Endothelial cell of umbilical vein (primary cell): Measurements from ENCODE around the gene IGSF9B. TPM values are rescaled to one million over a fixed set of nuclear protein-coding genes. Genes with fewer than 3 reads are reported as not detected.

ENCODE experiments used
- BruUV-seq: library from RNA; stranded (reverse); fragments of 400-500 nt; replicated peaks from 2 replicates; lab custom pipeline; 2021; lab: Mats Ljungman, UMichigan
- CTCF ChIA-PET: fragments of 300-600, 350-600 bp; sonication (Branson Sonifier 250); formaldehyde crosslinking; loops from one replicate; lab custom pipeline; 2021; ENCODE audit warnings: antibody characterized with exemption, inconsistent platforms; lab: Charles Lee
- POLR2A ChIA-PET: fragments of 300-600, 350-600 bp; sonication (Branson Sonifier 250); formaldehyde crosslinking; loops from one replicate; lab custom pipeline; 2021; ENCODE audit warnings: antibody characterized with exemption, inconsistent platforms; lab: Charles Lee
- DNase-seq: peaks from one replicate; pipeline ENCODE4 v3.0.0-alpha.2; 2011; ENCODE audit warnings: low read depth, low spot score
- FAIRE-seq: peaks from 2 replicates; lab custom pipeline; 2011; peaks lifted over from hg19 to GRCh38; lab: Jason Lieb, UNC
- H2AFZ ChIP-seq: 2 replicates; pipeline ENCODE4 v1.6.0; 2012; ENCODE audit warnings: low read depth, low read length, control low read depth, inconsistent platforms
- H3K27ac ChIP-seq: 2 replicates; pipeline ENCODE4 v1.5.1; 2011; ENCODE audit warnings: low read depth, mild to moderate bottlenecking, control low read depth, low read length, moderate library complexity; ENCODE audit not compliant: insufficient read depth
- H3K27me3 ChIP-seq, 2 experiments: 2 replicates each; pipeline versions ENCODE4 v1.6.0 to v1.6.1; 2011; ENCODE audit warnings: low read length in 2 of 2, mixed read lengths in 1 of 2; ENCODE audit not compliant: control insufficient read depth in 2 of 2, insufficient read depth in 2 of 2
- H3K36me3 ChIP-seq, 2 experiments: 2 replicates in 1 of 2; 3 replicates in 1 of 2; pipeline ENCODE4 v1.5.1; 2011; ENCODE audit warnings: low read length in 2 of 2, mild to moderate bottlenecking in 1 of 2, moderate library complexity in 1 of 2; ENCODE audit not compliant: control insufficient read depth in 2 of 2, insufficient read depth in 2 of 2; ENCODE audit errors: extremely low read depth in 1 of 2
- H3K4me1 ChIP-seq: 3 replicates; pipeline ENCODE4 v1.5.1; 2011; ENCODE audit warnings: mild to moderate bottlenecking, low read length; ENCODE audit not compliant: control insufficient read depth, insufficient read depth; ENCODE audit errors: extremely low read depth
- H3K4me2 ChIP-seq: 2 replicates; pipeline ENCODE4 v1.6.1; 2011; ENCODE audit warnings: low read length, control low read depth, mixed read lengths; ENCODE audit not compliant: insufficient read depth
- H3K4me3 ChIP-seq, 3 experiments: fragments of 200-600 bp in 1 of 3; sonication (generic), shearing (Covaris generic) in 1 of 3; replicated peaks in 1 of 3; 2 replicates each; pipeline ENCODE4 v1.5.1; 2011 to 2016; ENCODE audit warnings: control low read depth in 3 of 3, low read length in 3 of 3, mild to moderate bottlenecking in 2 of 3, inconsistent platforms in 1 of 3, low read depth in 1 of 3, moderate library complexity in 1 of 3; ENCODE audit not compliant: insufficient read depth in 1 of 3
- H3K79me2 ChIP-seq: 2 replicates; pipeline ENCODE4 v1.6.0; 2012; ENCODE audit warnings: low read length, inconsistent platforms; ENCODE audit not compliant: control insufficient read depth, insufficient read depth
- H3K9ac ChIP-seq: replicated peaks from 2 replicates; pipeline ENCODE3; 2011; ENCODE audit warnings: low read length, control low read depth; ENCODE audit not compliant: insufficient read depth; ENCODE audit errors: extremely low read depth
- H3K9me1 ChIP-seq: replicated peaks from 3 replicates; pipeline ENCODE4 v1.6.0; 2011; ENCODE audit warnings: mild to moderate bottlenecking, low read length; ENCODE audit not compliant: control insufficient read depth, insufficient read depth; ENCODE audit errors: extremely low read depth
- H3K9me3 ChIP-seq: replicated peaks from 2 replicates; pipeline ENCODE4 v1.5.1; 2012; ENCODE audit warnings: low read length, inconsistent platforms; ENCODE audit not compliant: control insufficient read depth, insufficient read depth
- H4K20me1 ChIP-seq: replicated peaks from 2 replicates; pipeline ENCODE3; 2011; ENCODE audit warnings: mild to moderate bottlenecking, low read length; ENCODE audit not compliant: control insufficient read depth, insufficient read depth; ENCODE audit errors: extremely low read depth
- EZH2 ChIP-seq: IDR thresholded peaks from 2 replicates; pipeline ENCODE4 v1.6.1; 2012; ENCODE audit warnings: borderline replicate concordance, low read depth, mild to moderate bottlenecking, moderate library complexity, low read length, inconsistent platforms; ENCODE audit not compliant: severe bottlenecking
- FOS ChIP-seq: IDR thresholded peaks from 2 replicates; pipeline ENCODE4 v1.6.1; 2011; ENCODE audit warnings: mild to moderate bottlenecking, low read length, moderate library complexity, borderline replicate concordance; ENCODE audit not compliant: insufficient read depth
- GATA2 ChIP-seq: IDR thresholded peaks from 2 replicates; pipeline ENCODE4 v1.7.0; 2011; ENCODE audit warnings: low read depth, mild to moderate bottlenecking, moderate library complexity, mixed read lengths, low read length; ENCODE audit not compliant: insufficient read length, insufficient read depth
- JUN ChIP-seq: IDR thresholded peaks from 2 replicates; pipeline ENCODE4 v1.6.1; 2011; ENCODE audit warnings: borderline replicate concordance, low read depth; ENCODE audit not compliant: insufficient read length, insufficient read depth
- MYC ChIP-seq: IDR thresholded peaks from one replicate; pipeline ENCODE4 v1.6.1; 2011; ENCODE audit warnings: mild to moderate bottlenecking, low read depth, low read length
- POLR2A ChIP-seq: IDR thresholded peaks from 2 replicates; pipeline ENCODE4 v1.6.1; 2012; ENCODE audit warnings: low read depth, mild to moderate bottlenecking, control low read depth, low read length
- POLR2AphosphoS5 ChIP-seq: IDR thresholded peaks from 2 replicates; pipeline ENCODE4 v1.6.1; 2012; ENCODE audit warnings: low read depth, mild to moderate bottlenecking, control low read depth, low read length, moderate library complexity; ENCODE audit not compliant: insufficient read depth
- dilution Hi-C: fragments of 300-500 bp; cut with MboI; formaldehyde crosslinking; loops from one replicate; pipeline ENCODE4 v1.15.0; 2019; ENCODE audit warnings: low sequenced_read_pairs; ENCODE audit not compliant: extremely low pct_ligation_motif_present
- intact Hi-C: fragments of 100-400 bp; cut with micrococcal nuclease; formaldehyde crosslinking; loops from one replicate; pipeline ENCODE4 v1.10.0; 2022
- polyA plus RNA-seq, 4 experiments: library from polyadenylated mRNA; depleted of rRNA in 3 of 4; stranded (reverse) in 3 of 4; unstranded in 1 of 4; fragments of >200 nt; gene quantifications; 2 replicates each; pipeline versions ENCODE4 v1.2.1 to v1.2.3, GENCODE V29; 2011 to 2012; ENCODE audit warnings: missing spikeins in 1 of 4
- total RNA-seq: library from RNA; stranded (reverse); gene quantifications from 2 replicates; pipeline ENCODE4 v1.2.3, GENCODE V29; 2021
- TF ChIP-seq, protein P1 (sequence below): IDR thresholded peaks from 2 replicates; pipeline ENCODE4 v1.6.1; 2011; ENCODE audit not compliant: insufficient read depth, insufficient read length
- TF ChIP-seq, protein P2 (sequence below), 2 donors: IDR thresholded peaks; 1 replicate in 1 of 2; 2 replicates in 1 of 2; pipeline ENCODE4 v1.5.1; 2011; ENCODE audit warnings: low read length in 2 of 2, mild to moderate bottlenecking in 2 of 2, moderate library complexity in 2 of 2, control low read depth in 1 of 2, inconsistent platforms in 1 of 2, low read depth in 1 of 2; ENCODE audit not compliant: insufficient read depth in 1 of 2; ENCODE audit errors: extremely low read depth in 1 of 2

Gene IGSF9B
- total and polyA plus RNA-seq, 2 donors (not counting 3 experiments of a cell fraction or from before 2014, with no cell fraction given): 0.15 to 0.18 TPM

DNA sequence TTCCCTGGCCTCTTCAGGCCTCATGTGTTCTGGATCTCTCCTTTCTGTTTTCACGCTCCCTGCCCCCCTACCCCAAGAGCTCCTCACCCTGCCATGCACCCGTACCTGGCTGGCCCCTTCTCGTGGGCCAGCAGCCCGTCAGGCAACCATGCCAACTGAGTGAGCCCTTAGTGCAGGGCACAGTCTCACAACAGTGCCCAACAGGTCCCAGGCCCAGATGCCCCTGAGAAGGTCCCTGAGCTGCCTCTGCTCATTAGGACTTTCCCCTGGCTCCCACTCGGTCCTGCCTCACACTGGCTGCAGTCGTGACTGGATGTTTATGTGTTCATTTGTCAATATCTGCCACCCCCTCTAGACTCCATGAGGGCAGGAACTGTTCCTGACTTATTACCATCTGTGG, 44.8 kb upstream of the IGSF9B start:
- TF ChIP-seq, protein P1, sequence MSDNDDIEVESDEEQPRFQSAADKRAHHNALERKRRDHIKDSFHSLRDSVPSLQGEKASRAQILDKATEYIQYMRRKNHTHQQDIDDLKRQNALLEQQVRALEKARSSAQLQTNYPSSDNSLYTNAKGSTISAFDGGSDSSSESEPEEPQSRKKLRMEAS: no peak
- TF ChIP-seq MYC (no peak), JUN (no peak), POLR2A (no peak), POLR2AphosphoS5 (no peak), FOS (no peak), EZH2 (no peak), GATA2 (no peak)
- TF ChIP-seq, protein P2, sequence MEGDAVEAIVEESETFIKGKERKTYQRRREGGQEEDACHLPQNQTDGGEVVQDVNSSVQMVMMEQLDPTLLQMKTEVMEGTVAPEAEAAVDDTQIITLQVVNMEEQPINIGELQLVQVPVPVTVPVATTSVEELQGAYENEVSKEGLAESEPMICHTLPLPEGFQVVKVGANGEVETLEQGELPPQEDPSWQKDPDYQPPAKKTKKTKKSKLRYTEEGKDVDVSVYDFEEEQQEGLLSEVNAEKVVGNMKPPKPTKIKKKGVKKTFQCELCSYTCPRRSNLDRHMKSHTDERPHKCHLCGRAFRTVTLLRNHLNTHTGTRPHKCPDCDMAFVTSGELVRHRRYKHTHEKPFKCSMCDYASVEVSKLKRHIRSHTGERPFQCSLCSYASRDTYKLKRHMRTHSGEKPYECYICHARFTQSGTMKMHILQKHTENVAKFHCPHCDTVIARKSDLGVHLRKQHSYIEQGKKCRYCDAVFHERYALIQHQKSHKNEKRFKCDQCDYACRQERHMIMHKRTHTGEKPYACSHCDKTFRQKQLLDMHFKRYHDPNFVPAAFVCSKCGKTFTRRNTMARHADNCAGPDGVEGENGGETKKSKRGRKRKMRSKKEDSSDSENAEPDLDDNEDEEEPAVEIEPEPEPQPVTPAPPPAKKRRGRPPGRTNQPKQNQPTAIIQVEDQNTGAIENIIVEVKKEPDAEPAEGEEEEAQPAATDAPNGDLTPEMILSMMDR (IDR thresholded peaks at IDR 0.05; ENCODE audit: extremely low read depth in 1 of 2, insufficient read depth in 1 of 2, low read depth in 1 of 2, low read length in 2 of 2): no peak
- Histone ChIP-seq H3K4me2 (no peak overlapping the region), H3K27ac (no peak overlapping the region), H4K20me1 (no peaks in the 10 kb centered on the region), H3K9ac (no peak overlapping the region), H3K36me3 (no peaks in the 10 kb centered on the region), H3K9me3 (no peaks in the 10 kb centered on the region), H3K79me2 (no peaks in the 10 kb centered on the region), H2AFZ (no peak overlapping the region), H3K4me1 (no peaks in the 10 kb centered on the region), H3K9me1 (no peaks in the 10 kb centered on the region), H3K4me3 (no peak overlapping the region), H3K27me3 (peaks cover 0 to 2% of the 10 kb centered on the region in 2 experiments)
- ChIA-PET CTCF (no interaction called here), POLR2A (no interaction called here)
- FAIRE-seq (no peak), DNase-seq (no peak)
- BruUV-seq: no TSS peak
- intact Hi-C loops (no loop called here), dilution Hi-C loops (no loop called here)
